ENCODE results near the gene TM9SF4. TPM values are rescaled to one million over a fixed set of nuclear protein-coding genes. Genes with fewer than 3 reads are reported as not detected.
"Not testable (repeated sequence)": the region's sequence is repeated elsewhere in the genome, so short reads cannot be mapped to it uniquely, and the experiment has no call there.

Gene TM9SF4
- total RNA-seq, 1 experiment from 2014 or later: 26.9 TPM

- not testable (repeated sequence) for H3K27me3 ChIP-seq (replicated peaks); H3K4me3 ChIP-seq; H3K9me3 ChIP-seq (replicated peaks); H3K4me1 ChIP-seq (replicated peaks); DNase-seq (ENCODE audit: low read depth in 1 of 2, low spot score in 2 of 2); H3K27ac ChIP-seq
- H3K36me3 ChIP-seq: peaks cover 74% of the 10 kb centered on the region
Observed at GRCh38 chr20:32197136-32197535, 87.6 kb downstream of the TM9SF4 start.

GRCh38 chr20:32199006-32199405, 89.5 kb downstream of the TM9SF4 start:
- H3K9me3 ChIP-seq (replicated peaks): no peaks in the 10 kb centered on the region; the same call in 1 of the 2 replicates
- no peaks in the 10 kb centered on the region for H3K4me1 ChIP-seq (replicated peaks)
- no peak overlapping the region for H3K4me3 ChIP-seq
- H3K36me3 ChIP-seq: peaks cover 88% of the 10 kb centered on the region
- no peak for DNase-seq (ENCODE audit: low read depth in 1 of 2, low spot score in 2 of 2)
- H3K27ac ChIP-seq: no peak overlapping the region
- H3K27me3 ChIP-seq (replicated peaks): no peaks in the 10 kb centered on the region

- no peak overlapping the region for H3K27ac ChIP-seq
- H3K4me1 ChIP-seq (replicated peaks): peaks cover 6% of the 10 kb centered on the region; the same call in 1 of the 2 replicates
- no peak for DNase-seq (ENCODE audit: low read depth in 1 of 2, low spot score in 2 of 2)
- no peaks in the 10 kb centered on the region; the same call in 1 of the 2 replicates for H3K9me3 ChIP-seq (replicated peaks)
- no peak overlapping the region for H3K4me3 ChIP-seq
- H3K27me3 ChIP-seq (replicated peaks): no peaks in the 10 kb centered on the region
- peaks cover 89% of the 10 kb centered on the region for H3K36me3 ChIP-seq
Observed at GRCh38 chr20:32201296-32201976, 91.9 kb downstream of the TM9SF4 start.

GRCh38 chr20:32201977-32202363, 92.5 kb downstream of the TM9SF4 start:
- no peak for DNase-seq (ENCODE audit: low read depth in 1 of 2, low spot score in 2 of 2)
- H3K27me3 ChIP-seq (replicated peaks): no peaks in the 10 kb centered on the region
- peaks cover 10% of the 10 kb centered on the region; the same call in 1 of the 2 replicates for H3K4me1 ChIP-seq (replicated peaks)
- peaks cover 83% of the 10 kb centered on the region for H3K36me3 ChIP-seq
- H3K9me3 ChIP-seq (replicated peaks): no peaks in the 10 kb centered on the region; the same call in 1 of the 2 replicates
- no peak overlapping the region for H3K27ac ChIP-seq
- no peak overlapping the region for H3K4me3 ChIP-seq

GRCh38 chr20:32203356-32204204, 94.1 kb downstream of the TM9SF4 start:
- no peak overlapping the region for H3K4me3 ChIP-seq
- no peak for DNase-seq (ENCODE audit: low read depth in 1 of 2, low spot score in 2 of 2)
- H3K36me3 ChIP-seq: peaks cover 80% of the 10 kb centered on the region
- H3K4me1 ChIP-seq (replicated peaks): peaks cover 16% of the 10 kb centered on the region
- H3K27me3 ChIP-seq (replicated peaks): no peaks in the 10 kb centered on the region
- peaks cover 3% of the 10 kb centered on the region; the same call in 1 of the 2 replicates for H3K9me3 ChIP-seq (replicated peaks)
- no peak overlapping the region for H3K27ac ChIP-seq

- Histone ChIP-seq H3K36me3 (peaks cover 76% of the 10 kb centered on the region), H3K27ac (no peak overlapping the region), H3K9me3 (replicated peaks) (peaks cover 3% of the 10 kb centered on the region; the same call in 1 of the 2 replicates), H3K27me3 (replicated peaks) (no peaks in the 10 kb centered on the region), H3K4me1 (replicated peaks) (peaks cover 16% of the 10 kb centered on the region), H3K4me3 (no peak overlapping the region)
- no peak for DNase-seq (ENCODE audit: low read depth in 1 of 2, low spot score in 2 of 2)
Observed at GRCh38 chr20:32204205-32205109, 94.9 kb downstream of the TM9SF4 start.

GRCh38 chr20:32205110-32205842, 95.8 kb downstream of the TM9SF4 start:
- no peak overlapping the region for H3K4me3 ChIP-seq
- DNase-seq (ENCODE audit: low read depth in 1 of 2, low spot score in 2 of 2): no peak
- H3K27me3 ChIP-seq (replicated peaks): no peaks in the 10 kb centered on the region
- H3K9me3 ChIP-seq (replicated peaks): peaks cover 3% of the 10 kb centered on the region; the same call in 1 of the 2 replicates
- H3K27ac ChIP-seq: no peak overlapping the region
- H3K4me1 ChIP-seq (replicated peaks): peaks cover 16% of the 10 kb centered on the region
- peaks cover 76% of the 10 kb centered on the region for H3K36me3 ChIP-seq

GRCh38 chr20:32205843-32206759, 96.6 kb downstream of the TM9SF4 start:
- Histone ChIP-seq H3K4me3 (peak overlapping the region; percentile 99), H3K27ac (no peak overlapping the region), H3K36me3 (peaks cover 76% of the 10 kb centered on the region), H3K4me1 (replicated peaks) (peaks cover 16% of the 10 kb centered on the region), H3K27me3 (replicated peaks) (no peaks in the 10 kb centered on the region), H3K9me3 (replicated peaks) (peaks cover 3% of the 10 kb centered on the region; the same call in 1 of the 2 replicates)
- DNase-seq (ENCODE audit: low read depth in 1 of 2, low spot score in 2 of 2): no peak

GRCh38 chr20:32206760-32207625, 97.5 kb downstream of the TM9SF4 start:
- H3K27ac ChIP-seq: peak overlapping the region; percentile 61

GRCh38 chr20:32207626-32208498, 98.3 kb downstream of the TM9SF4 start, which contains the start of the genes PLAGL2 and POFUT1:
Gene PLAGL2, minus strand, starts transcription at chr20:32207743. Its CDS starts 5,565 bp downstream, at chr20:32202178.
Gene POFUT1, plus strand, starts transcription at chr20:32207880. Its CDS starts 62 bp downstream, at chr20:32207942.
- peak within 1 kb of the TSS; percentile 61 for H3K27ac ChIP-seq
- peaks cover 77% of the 10 kb centered on the region for H3K36me3 ChIP-seq
- H3K4me1 ChIP-seq (replicated peaks): peaks cover 16% of the 10 kb centered on the region
- peak; percentile 83 to 86 for DNase-seq (ENCODE audit: low read depth in 1 of 2, low spot score in 2 of 2)
- no peaks in the 10 kb centered on the region for H3K27me3 ChIP-seq (replicated peaks)
- peak within 1 kb of the TSS; percentile 99 for H3K4me3 ChIP-seq
- H3K9me3 ChIP-seq (replicated peaks): peaks cover 3% of the 10 kb centered on the region; the same call in 1 of the 2 replicates

More at GRCh38 chr20:32206760-32207625, 97.5 kb downstream of the TM9SF4 start:
- Histone ChIP-seq H3K4me1 (replicated peaks) (peaks cover 16% of the 10 kb centered on the region), H3K27me3 (replicated peaks) (no peaks in the 10 kb centered on the region), H3K9me3 (replicated peaks) (peaks cover 3% of the 10 kb centered on the region; the same call in 1 of the 2 replicates), H3K36me3 (peaks cover 76% of the 10 kb centered on the region), H3K4me3 (peak overlapping the region; percentile 99)
- peak in 1 of 2 experiments; percentile 17 for DNase-seq (ENCODE audit: low read depth in 1 of 2, low spot score in 2 of 2)

All from SJSA1 (cell line).